Spleen (tissue), 11 donors: Measurements from ENCODE around the gene MOB3A. TPM values are rescaled to one million over a fixed set of nuclear protein-coding genes. Genes with fewer than 3 reads are reported as not detected.

Source experiments
- DNase-seq: peaks from one replicate; pipeline ENCODE4 v3.0.0-alpha.2; 2020
- H3K27ac ChIP-seq, 8 donors: fragments of 200-600 bp; sonication (generic) in 7 of 8; 1 replicate in 4 of 8; 2 replicates in 4 of 8; pipeline versions ENCODE4 v1.5.0 to v1.8.0; 2016 to 2021; ENCODE audit warnings: inconsistent platforms in 4 of 8, mild to moderate bottlenecking in 4 of 8, moderate library complexity in 1 of 8
- H3K27me3 ChIP-seq, 7 donors: fragments of 200-600 bp; sonication (generic) in 6 of 7; replicated peaks in 1 of 7; 1 replicate in 4 of 7; 2 replicates in 3 of 7; pipeline versions ENCODE4 v1.5.0 to v1.8.0; 2016 to 2021; ENCODE audit warnings: inconsistent platforms in 3 of 7, mild to moderate bottlenecking in 1 of 7
- H3K36me3 ChIP-seq, 6 donors: fragments of 200-600 bp; sonication (generic) in 5 of 6; 1 replicate in 4 of 6; 2 replicates in 2 of 6; pipeline versions ENCODE4 v1.5.0 to v1.8.0; 2016 to 2021; ENCODE audit warnings: inconsistent platforms in 2 of 6
- H3K4me1 ChIP-seq, 6 donors: fragments of 200-600 bp; sonication (generic) in 5 of 6; 1 replicate in 3 of 6; 2 replicates in 3 of 6; pipeline versions ENCODE4 v1.5.0 to v1.8.0; 2016 to 2021; ENCODE audit warnings: inconsistent platforms in 3 of 6
- H3K4me3 ChIP-seq, 8 donors: fragments of 200-600 bp; sonication (generic) in 7 of 8; 1 replicate in 4 of 8; 2 replicates in 4 of 8; pipeline versions ENCODE4 v1.5.0 to v1.8.0; 2016 to 2021; ENCODE audit warnings: inconsistent platforms in 4 of 8, mild to moderate bottlenecking in 4 of 8, moderate library complexity in 2 of 8
- H3K9me3 ChIP-seq, 8 donors: fragments of 200-600 bp; sonication (generic) in 7 of 8; 1 replicate in 4 of 8; 2 replicates in 4 of 8; pipeline versions ENCODE4 v1.5.0 to v1.8.0; 2016 to 2021; ENCODE audit warnings: inconsistent platforms in 4 of 8
- CTCF ChIP-seq, 11 experiments: fragments of 200-600 bp in 7 of 11; fragments of 450-650 bp in 4 of 11; sonication (generic) in 4 of 11; IDR thresholded peaks in 8 of 11; conservative IDR thresholded peaks in 3 of 11; 1 replicate in 7 of 11; 2 replicates in 4 of 11; pipeline versions ENCODE4 v1.4.0 to v1.8.0; 2016 to 2021; ENCODE audit warnings: antibody characterized with exemption in 11 of 11, inconsistent platforms in 4 of 11, mild to moderate bottlenecking in 1 of 11
- POLR2A ChIP-seq, 3 donors: fragments of 450-650 bp; IDR thresholded peaks; one replicate each; pipeline ENCODE4 v1.5.1; 2017; ENCODE audit warnings: antibody characterized with exemption in 3 of 3, mild to moderate bottlenecking in 1 of 3
- POLR2AphosphoS5 ChIP-seq, 3 donors: sonication (generic); formaldehyde crosslinking; IDR thresholded peaks; one replicate each; pipeline ENCODE4 v1.5.1; 2017; ENCODE audit warnings: antibody characterized with exemption in 3 of 3
- WGBS, 5 donors: extraction: QIAGEN DNeasy Blood & Tissue Kit in 3 of 5; methylation state at CpG; one replicate each; pipeline versions ENCODE4 v1.1.5 to v1.1.7; 2013 to 2018; 5-methylcytosine and 5-hydroxymethylcytosine counted together
- intact Hi-C: fragments of 100-400 bp; cut with DNase I; formaldehyde crosslinking; loops from one replicate; pipeline ENCODE4 v1.15.0; 2023; ENCODE audit warnings: low total_unique reads
- polyA plus RNA-seq, 3 donors: library from polyadenylated mRNA; stranded (reverse); fragments of 200-250 nt; gene quantifications; one replicate each; pipeline ENCODE4 v1.2.1, GENCODE V29; 2013
- total RNA-seq, 7 donors: library from RNA; depleted of rRNA in 3 of 7; stranded (reverse); fragments of >200 nt in 3 of 7; fragmentation: NEBNext Ultra II Directional in 4 of 7; extraction: Animal tissue kit (Norgen Biotek cat#: 25700) in 4 of 7; gene quantifications; one replicate each; pipeline versions ENCODE4 v1.1.0 to v1.2.1, GENCODE V29; 2016 to 2021
- donor health status: healthy with polysubstance abuse.
- donor health status: DM: no; HTN: no; CAD: no; lungs with moderate emphysema.
- donor health status: DM: no; HTN: no; CAD: no.
- donor health status: Bipolar disorder and iron deficiency.
- donor health status: healthy.
- donor health status: DM: no; HTN: no; CAD: no.
- donor health status: DM: yes; HTN: yes; CAD: no.

The MOB3A gene
- total and polyA plus RNA-seq, 10 donors, result 24.2 to 161 (median 103) TPM

GRCh38 chr19:2079865-2080301 is 16.2 kb downstream of the MOB3A start:
- peak in 2 of 3 donors; percentile 31 to 70 for TF ChIP-seq POLR2AphosphoS5 (IDR thresholded peaks at IDR 0.05)
- TF ChIP-seq CTCF (IDR thresholded peaks at IDR 0.05 in 8 of 11, conservative IDR thresholded peaks at IDR 0.05 in 3 of 11), result no peak
- no peak for TF ChIP-seq POLR2A (IDR thresholded peaks at IDR 0.05)
- Histone ChIP-seq H3K9me3 (no peaks in the 10 kb centered on the region), H3K4me3 (peak overlapping the region in 1 of 8 donors; percentile 93), H3K36me3 (peaks cover 3 to 95% (median 66%) of the 10 kb centered on the region in 6 donors), H3K27me3 (no peaks in the 10 kb centered on the region), H3K27ac (peak overlapping the region in 4 of 8 donors; percentile 3 to 98 (median 94)), H3K4me1 (peaks cover 18 to 97% (median 62%) of the 10 kb centered on the region in 6 donors)
- no peak for DNase-seq
- WGBS, 5 donors, result 63 to 89% (median 85%) methylated on average over 7 to 23 of the region's 23 CpGs
- intact Hi-C loops, result no loop called here

DNA sequence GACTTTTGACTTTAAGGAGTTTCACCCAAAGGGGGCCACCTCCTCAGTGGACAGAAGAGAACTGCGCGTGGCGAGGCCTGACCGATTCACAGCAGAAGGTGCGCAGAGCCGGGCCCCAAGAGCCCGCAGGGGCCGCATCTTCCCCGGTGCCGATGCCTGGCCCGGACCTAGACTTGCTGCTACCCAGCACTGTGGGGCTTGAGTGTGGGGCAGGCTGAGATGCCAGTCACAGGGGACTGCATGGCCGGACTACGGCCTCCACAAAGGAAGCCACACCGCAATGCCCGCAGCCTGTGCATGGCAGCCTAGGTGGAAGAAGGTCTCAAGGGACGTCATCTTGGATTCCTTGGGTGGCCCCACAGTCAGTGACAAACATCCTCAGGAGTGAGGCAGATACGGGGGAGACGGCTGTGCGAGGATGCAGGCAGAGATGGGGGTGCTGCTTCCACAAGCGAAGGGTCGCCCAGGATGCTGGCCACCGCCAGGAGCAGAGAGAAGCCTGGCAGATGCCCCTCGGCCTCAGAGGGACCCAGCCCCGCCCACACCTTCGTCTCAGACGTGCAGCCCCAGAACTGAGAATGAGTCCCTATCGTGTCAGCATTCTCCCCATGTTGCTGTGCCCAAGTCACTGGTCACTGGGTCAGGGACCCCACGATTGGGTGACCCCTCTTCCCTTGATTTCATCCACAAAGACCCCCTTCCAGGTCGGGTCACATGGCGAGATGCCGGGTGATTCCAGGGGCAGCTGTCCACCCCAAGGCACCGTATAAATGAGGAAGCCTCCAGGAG is 16.9 kb downstream of the MOB3A start:
- 86 to 91% (median 89%) methylated on average over 25 to 32 of the region's 32 CpGs for WGBS, 5 donors
- no peaks in the 10 kb centered on the region for H3K9me3 ChIP-seq
- TF ChIP-seq CTCF (IDR thresholded peaks at IDR 0.05 in 8 of 11, conservative IDR thresholded peaks at IDR 0.05 in 3 of 11), result no peak
- peak in 2 of 3 donors; percentile 11 to 62 for TF ChIP-seq POLR2AphosphoS5 (IDR thresholded peaks at IDR 0.05)
- H3K4me3 ChIP-seq, result peak overlapping the region in 1 of 8 donors; percentile 93
- H3K27me3 ChIP-seq, result no peaks in the 10 kb centered on the region
- H3K36me3 ChIP-seq, result peaks cover 3 to 96% (median 71%) of the 10 kb centered on the region in 6 donors
- intact Hi-C loops, result no loop called here
- peak overlapping the region in 4 of 8 donors; percentile 3 to 98 (median 94) for H3K27ac ChIP-seq
- H3K4me1 ChIP-seq, result peaks cover 24 to 97% (median 66%) of the 10 kb centered on the region in 6 donors
- DNase-seq, result no peak

- WGBS, 5 donors, result 95 to 97% (median 96%) methylated on average over 29 to 44 of the region's 44 CpGs
- no peak overlapping the region for H3K4me3 ChIP-seq
- intact Hi-C loops, result no loop called here
- H3K9me3 ChIP-seq, result no peaks in the 10 kb centered on the region
- H3K4me1 ChIP-seq, result peaks cover 33 to 97% (median 69%) of the 10 kb centered on the region in 6 donors
- DNase-seq, result peak; percentile 73
- H3K27ac ChIP-seq, result peak overlapping the region in 1 of 8 donors; percentile 16
- TF ChIP-seq POLR2A (IDR thresholded peaks at IDR 0.05), result no peak
- peak in 2 of 3 donors; percentile 7 to 71 for TF ChIP-seq POLR2AphosphoS5 (IDR thresholded peaks at IDR 0.05)
- peaks cover 3 to 97% (median 82%) of the 10 kb centered on the region in 6 donors for H3K36me3 ChIP-seq
- H3K27me3 ChIP-seq, result no peaks in the 10 kb centered on the region
These were observed 18.1 kb downstream of the MOB3A start for GRCh38 chr19:2077833-2078619.

- Histone ChIP-seq H3K27ac (no peak overlapping the region), H3K4me3 (no peak overlapping the region), H3K27me3 (no peaks in the 10 kb centered on the region), H3K36me3 (peaks cover 3 to 97% (median 88%) of the 10 kb centered on the region in 6 donors), H3K4me1 (peaks cover 29 to 96% (median 66%) of the 10 kb centered on the region in 6 donors), H3K9me3 (no peaks in the 10 kb centered on the region)
- WGBS, 5 donors, result 90 to 94% (median 93%) methylated on average over 7 of the region's 7 CpGs
- TF ChIP-seq POLR2A (IDR thresholded peaks at IDR 0.05) (no peak), CTCF (IDR thresholded peaks at IDR 0.05 in 8 of 11, conservative IDR thresholded peaks at IDR 0.05 in 3 of 11) (no peak), POLR2AphosphoS5 (IDR thresholded peaks at IDR 0.05) (no peak)
- DNase-seq, result no peak
- intact Hi-C loops, result no loop called here
These were observed 18.7 kb downstream of the MOB3A start for GRCh38 chr19:2077398-2077797.
